Measurements from ENCODE around the gene CNOT10. TPM values are rescaled to one million over a fixed set of nuclear protein-coding genes. Genes with fewer than 3 reads are reported as not detected.
"Not testable (repeated sequence)": the region's sequence is repeated elsewhere in the genome, so short reads cannot be mapped to it uniquely, and the experiment has no call there.

CNOT10 gene
- total and polyA plus RNA-seq, 7 donors: 10.3 to 18.1 (median 11.7) TPM

DNA sequence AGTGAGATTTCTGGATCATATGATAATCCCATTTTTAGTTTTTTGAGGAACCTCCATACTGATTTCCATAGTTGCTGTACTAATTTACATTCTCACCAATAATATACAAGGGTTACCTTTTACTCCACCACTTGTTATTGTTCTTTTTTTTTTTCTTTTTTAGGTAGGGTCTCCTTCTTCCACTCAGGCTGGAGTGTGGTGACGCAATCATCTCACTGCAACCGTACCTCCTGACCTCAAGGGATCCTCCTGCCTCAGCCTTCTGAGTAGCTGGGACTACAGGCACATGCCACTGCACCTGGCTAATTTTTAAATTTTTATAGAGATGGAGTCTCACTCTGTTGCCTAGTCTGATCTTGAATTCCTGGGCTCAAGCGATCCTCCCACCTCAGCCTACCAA lies 24.4 kb upstream of the CNOT10 start:
- no peaks in the 10 kb centered on the region for H3K36me3 ChIP-seq (ENCODE audit: insufficient read depth in 1 of 2, low read depth in 1 of 2)
- intact Hi-C loops (cut with DNase I): loop anchor here in 1 of 2 donors (5.0 kb wide), 1 partner anchor 153 kb away; no protein-coding TSS in a partner anchor
- no peaks in the 10 kb centered on the region for H3K4me1 ChIP-seq
- no peak overlapping the region for H3K4me3 ChIP-seq
- TF ChIP-seq, protein P1, sequence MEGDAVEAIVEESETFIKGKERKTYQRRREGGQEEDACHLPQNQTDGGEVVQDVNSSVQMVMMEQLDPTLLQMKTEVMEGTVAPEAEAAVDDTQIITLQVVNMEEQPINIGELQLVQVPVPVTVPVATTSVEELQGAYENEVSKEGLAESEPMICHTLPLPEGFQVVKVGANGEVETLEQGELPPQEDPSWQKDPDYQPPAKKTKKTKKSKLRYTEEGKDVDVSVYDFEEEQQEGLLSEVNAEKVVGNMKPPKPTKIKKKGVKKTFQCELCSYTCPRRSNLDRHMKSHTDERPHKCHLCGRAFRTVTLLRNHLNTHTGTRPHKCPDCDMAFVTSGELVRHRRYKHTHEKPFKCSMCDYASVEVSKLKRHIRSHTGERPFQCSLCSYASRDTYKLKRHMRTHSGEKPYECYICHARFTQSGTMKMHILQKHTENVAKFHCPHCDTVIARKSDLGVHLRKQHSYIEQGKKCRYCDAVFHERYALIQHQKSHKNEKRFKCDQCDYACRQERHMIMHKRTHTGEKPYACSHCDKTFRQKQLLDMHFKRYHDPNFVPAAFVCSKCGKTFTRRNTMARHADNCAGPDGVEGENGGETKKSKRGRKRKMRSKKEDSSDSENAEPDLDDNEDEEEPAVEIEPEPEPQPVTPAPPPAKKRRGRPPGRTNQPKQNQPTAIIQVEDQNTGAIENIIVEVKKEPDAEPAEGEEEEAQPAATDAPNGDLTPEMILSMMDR (IDR thresholded peaks at IDR 0.05): no peak
- no peaks in the 10 kb centered on the region for H3K27me3 ChIP-seq (ENCODE audit: insufficient read depth in 3 of 3, low read length in 2 of 3)
- H3K9me3 ChIP-seq: no peaks in the 10 kb centered on the region
- no peak overlapping the region for H3K27ac ChIP-seq
- ATAC-seq (no peak), DNase-seq (no peak)
- WGBS, 3 donors: 73 to 92% (median 90%) methylated on average over 3 of the region's 3 CpGs

DNA sequence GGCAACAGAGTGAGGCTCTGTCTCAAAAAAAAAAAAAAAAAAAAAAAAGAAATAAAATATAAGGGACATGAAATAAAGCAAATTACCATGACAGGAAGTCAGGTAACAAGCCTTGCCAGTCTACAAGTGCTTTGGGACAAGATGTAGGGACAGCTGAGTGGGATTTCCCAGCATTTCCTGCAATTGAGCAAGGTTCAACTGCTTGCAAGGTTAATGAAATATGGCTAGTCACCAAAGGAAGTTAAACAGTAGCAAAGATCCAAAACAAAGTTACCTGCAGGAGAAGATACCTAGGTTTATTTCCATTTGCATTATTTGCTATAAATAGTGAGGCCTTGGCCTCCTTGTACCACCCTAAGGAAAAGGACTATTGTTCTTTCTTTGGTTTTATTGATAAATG lies 22.3 kb upstream of the CNOT10 start:
- H3K27me3 ChIP-seq (ENCODE audit: insufficient read depth in 3 of 3, low read length in 2 of 3): no peaks in the 10 kb centered on the region
- DNase-seq: no peak
- no peaks in the 10 kb centered on the region for H3K4me1 ChIP-seq
- TF ChIP-seq, protein P1 (IDR thresholded peaks at IDR 0.05): no peak
- no peaks in the 10 kb centered on the region for H3K36me3 ChIP-seq (ENCODE audit: insufficient read depth in 1 of 2, low read depth in 1 of 2)
- no peak overlapping the region for H3K4me3 ChIP-seq
- no peak for ATAC-seq
- intact Hi-C loops (cut with DNase I): loop anchor here in 1 of 2 donors (5.0 kb wide), 1 partner anchor 155 kb away; no protein-coding TSS in a partner anchor
- no peaks in the 10 kb centered on the region for H3K9me3 ChIP-seq
- H3K27ac ChIP-seq: no peak overlapping the region

DNA sequence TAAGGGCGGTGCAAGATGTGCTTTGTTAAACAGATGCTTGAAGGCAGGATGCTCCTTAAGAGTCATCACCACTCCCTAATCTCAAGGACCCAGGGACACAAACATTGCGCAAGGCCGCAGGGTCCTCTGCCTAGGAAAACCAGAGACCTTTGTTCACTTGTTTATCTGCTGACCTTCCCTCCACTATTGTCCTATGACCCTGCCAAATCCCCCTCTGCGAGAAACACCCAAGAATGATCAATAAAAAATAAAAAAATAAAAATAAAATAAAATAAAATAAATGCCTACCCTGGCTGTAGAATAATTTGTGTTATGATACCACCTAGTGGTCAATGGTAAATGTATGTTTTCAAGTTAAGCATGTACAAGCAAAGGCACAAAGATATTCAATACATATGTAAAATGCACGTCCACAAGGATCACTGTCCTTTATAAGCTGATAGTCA lies 20.3 kb upstream of the CNOT10 start:
- TF ChIP-seq, protein P1 (IDR thresholded peaks at IDR 0.05): peak; percentile 63
- H3K27ac ChIP-seq; H3K36me3 ChIP-seq (ENCODE audit: insufficient read depth in 1 of 2, low read depth in 1 of 2); H3K27me3 ChIP-seq (ENCODE audit: insufficient read depth in 3 of 3, low read length in 2 of 3); DNase-seq; H3K4me3 ChIP-seq; H3K9me3 ChIP-seq; H3K4me1 ChIP-seq: not testable (repeated sequence)
- ATAC-seq: peak in 3 of 4 donors; percentile 54 to 80 (median 61)
- 54 to 63% (median 62%) methylated on average over 5 of the region's 5 CpGs for WGBS, 3 donors
- intact Hi-C loops (cut with DNase I): loop anchor here (5.0 kb wide), 2 partner anchors 157 to 287 kb away; no protein-coding TSS in a partner anchor

DNA sequence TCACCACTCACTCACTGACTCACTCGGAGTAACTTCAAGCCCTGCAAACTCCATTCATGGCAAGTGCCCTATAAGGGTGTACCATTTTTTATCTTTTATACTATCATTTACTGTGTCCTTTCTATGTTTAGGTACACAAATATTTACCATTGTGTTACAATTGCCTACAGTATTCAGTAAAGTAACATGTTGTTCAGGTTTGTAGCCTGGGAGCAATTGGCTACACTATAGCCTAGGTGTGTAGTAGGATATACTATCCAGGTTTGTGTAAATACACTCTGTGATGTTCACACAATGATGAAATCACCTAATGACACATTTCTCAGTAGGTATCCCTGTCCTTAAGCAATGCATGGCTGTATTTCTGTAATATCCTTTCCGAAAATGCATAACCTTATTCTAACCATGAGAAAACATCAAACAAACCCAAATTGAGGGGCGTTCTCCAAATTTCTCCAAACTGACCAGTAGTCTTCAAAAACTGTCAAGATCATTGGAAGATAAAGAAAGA lies 17.9 kb upstream of the CNOT10 start:
- no peaks in the 10 kb centered on the region for H3K4me1 ChIP-seq
- no peak overlapping the region for H3K27ac ChIP-seq
- no peaks in the 10 kb centered on the region for H3K36me3 ChIP-seq (ENCODE audit: insufficient read depth in 1 of 2, low read depth in 1 of 2)
- no peaks in the 10 kb centered on the region for H3K27me3 ChIP-seq (ENCODE audit: insufficient read depth in 3 of 3, low read length in 2 of 3)
- TF ChIP-seq, protein P1 (IDR thresholded peaks at IDR 0.05): no peak
- H3K4me3 ChIP-seq: no peak overlapping the region
- intact Hi-C loops (cut with DNase I): loop anchor here in 1 of 2 donors (2.0 to 5.0 kb wide), 2 partner anchors 158 to 290 kb away; no protein-coding TSS in a partner anchor
- no peaks in the 10 kb centered on the region for H3K9me3 ChIP-seq
- WGBS, 3 donors: 82 to 88% (median 84%) methylated on average over 3 of the region's 3 CpGs
- DNase-seq (no peak), ATAC-seq (no peak)

DNA sequence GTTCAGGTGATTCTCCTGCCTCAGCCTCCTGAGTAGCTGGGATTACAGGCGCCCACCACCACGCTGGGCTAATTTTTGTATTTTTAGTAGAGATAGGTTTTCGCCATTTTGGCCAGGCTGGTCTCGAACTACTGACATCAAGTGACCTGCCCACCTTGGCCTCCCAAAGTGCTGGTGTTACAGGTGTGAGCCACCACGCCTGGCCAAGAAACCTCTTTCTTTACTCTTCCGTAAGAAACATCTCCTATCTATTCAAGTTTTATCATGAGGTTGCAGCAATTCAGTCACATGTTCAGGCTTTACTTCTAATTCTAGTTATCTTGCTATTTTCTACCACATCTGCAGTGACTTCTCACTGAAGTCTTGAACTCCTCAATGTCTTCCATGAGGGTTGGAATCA lies 15.8 kb upstream of the CNOT10 start:
- H3K4me1 ChIP-seq; ATAC-seq; DNase-seq; H3K36me3 ChIP-seq (ENCODE audit: insufficient read depth in 1 of 2, low read depth in 1 of 2); H3K9me3 ChIP-seq; H3K27me3 ChIP-seq (ENCODE audit: insufficient read depth in 3 of 3, low read length in 2 of 3); H3K27ac ChIP-seq; H3K4me3 ChIP-seq: not testable (repeated sequence)
- 93 to 97% (median 94%) methylated on average over 6 of the region's 6 CpGs for WGBS, 3 donors
- intact Hi-C loops (cut with DNase I): loop anchor here in 1 of 2 donors (5.0 kb wide), 1 partner anchor 292 kb away; no protein-coding TSS in a partner anchor

DNA sequence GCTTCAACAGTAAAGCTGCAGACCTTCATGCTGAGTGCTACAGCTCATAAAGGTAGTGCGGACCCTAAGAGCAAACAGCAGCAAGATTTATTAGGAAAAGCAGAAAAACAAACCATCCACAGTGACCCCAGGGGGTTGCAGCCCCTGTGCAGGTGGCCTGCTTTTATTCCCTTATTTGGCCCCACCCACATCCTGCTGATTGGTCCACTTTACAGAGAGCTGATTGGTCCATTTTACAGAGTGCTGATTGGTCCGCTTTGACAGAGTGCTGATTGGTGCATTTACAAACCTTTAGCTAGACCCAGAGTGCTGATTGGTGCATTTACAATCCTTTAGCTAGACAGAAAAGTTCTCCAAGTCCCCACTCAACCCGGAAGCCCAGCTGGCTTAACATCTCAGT lies 11.3 kb upstream of the CNOT10 start:
- H3K9me3 ChIP-seq; H3K27me3 ChIP-seq (ENCODE audit: insufficient read depth in 3 of 3, low read length in 2 of 3); ATAC-seq; H3K36me3 ChIP-seq (ENCODE audit: insufficient read depth in 1 of 2, low read depth in 1 of 2); H3K4me3 ChIP-seq; intact Hi-C loops (cut with DNase I); DNase-seq; H3K27ac ChIP-seq; H3K4me1 ChIP-seq: not testable (repeated sequence)
- 74 to 87% (median 76%) methylated on average over 3 of the region's 3 CpGs for WGBS, 3 donors
